ENCODE measurements around the gene SLC25A39. TPM values are rescaled to one million over a fixed set of nuclear protein-coding genes. Genes with fewer than 3 reads are reported as not detected.

Gene SLC25A39
- total and polyA plus RNA-seq, 2 experiments from 2014 or later, result 92.7 to 179 TPM

DNA sequence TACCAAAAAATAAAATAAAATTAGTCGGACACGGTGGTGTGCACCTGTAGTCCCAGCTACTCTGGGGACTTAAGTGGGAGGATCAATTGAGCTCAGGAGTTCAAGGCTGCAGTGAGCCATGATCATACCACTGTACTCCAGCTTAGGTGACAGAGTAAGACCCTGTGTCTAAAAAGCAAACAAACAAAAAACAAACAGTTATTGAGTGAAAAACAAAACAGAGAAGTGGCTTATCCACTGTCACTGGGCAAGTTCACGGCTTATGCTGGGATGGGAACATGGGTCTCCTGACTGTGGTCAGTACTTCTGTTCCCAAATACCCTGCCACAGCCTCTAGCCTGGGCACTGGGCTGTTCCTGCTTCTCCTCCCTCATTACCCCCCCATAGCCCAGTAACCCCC lies 10.9 kb upstream of the SLC25A39 start:
- H3K4me3 ChIP-seq, result no peak overlapping the region
- H3K9me2 ChIP-seq (replicated peaks; ENCODE audit: insufficient read depth), result no peaks in the 10 kb centered on the region
- no peaks in the 10 kb centered on the region for H3K36me3 ChIP-seq (replicated peaks; ENCODE audit: insufficient read depth, low read depth)
- no peaks in the 10 kb centered on the region for H3K27me3 ChIP-seq
- WGBS (ENCODE audit: low lambda C conversion rate, missing lambda C conversion rate), result 86% methylated on average over 3 of the region's 3 CpGs
- TF ChIP-seq EZH2phosphoT487 (IDR thresholded peaks at IDR 0.05; ENCODE audit: low read depth, severe bottlenecking, unreplicated experiment) (no peak), EZH2 (IDR thresholded peaks at IDR 0.05; ENCODE audit: borderline replicate concordance) (no peak)
- TF ChIP-seq, protein P1, sequence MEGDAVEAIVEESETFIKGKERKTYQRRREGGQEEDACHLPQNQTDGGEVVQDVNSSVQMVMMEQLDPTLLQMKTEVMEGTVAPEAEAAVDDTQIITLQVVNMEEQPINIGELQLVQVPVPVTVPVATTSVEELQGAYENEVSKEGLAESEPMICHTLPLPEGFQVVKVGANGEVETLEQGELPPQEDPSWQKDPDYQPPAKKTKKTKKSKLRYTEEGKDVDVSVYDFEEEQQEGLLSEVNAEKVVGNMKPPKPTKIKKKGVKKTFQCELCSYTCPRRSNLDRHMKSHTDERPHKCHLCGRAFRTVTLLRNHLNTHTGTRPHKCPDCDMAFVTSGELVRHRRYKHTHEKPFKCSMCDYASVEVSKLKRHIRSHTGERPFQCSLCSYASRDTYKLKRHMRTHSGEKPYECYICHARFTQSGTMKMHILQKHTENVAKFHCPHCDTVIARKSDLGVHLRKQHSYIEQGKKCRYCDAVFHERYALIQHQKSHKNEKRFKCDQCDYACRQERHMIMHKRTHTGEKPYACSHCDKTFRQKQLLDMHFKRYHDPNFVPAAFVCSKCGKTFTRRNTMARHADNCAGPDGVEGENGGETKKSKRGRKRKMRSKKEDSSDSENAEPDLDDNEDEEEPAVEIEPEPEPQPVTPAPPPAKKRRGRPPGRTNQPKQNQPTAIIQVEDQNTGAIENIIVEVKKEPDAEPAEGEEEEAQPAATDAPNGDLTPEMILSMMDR (IDR thresholded peaks at IDR 0.05; ENCODE audit: poor library complexity), result no peak
- no peaks in the 10 kb centered on the region for H3K4me1 ChIP-seq (ENCODE audit: insufficient read depth)
- no peak overlapping the region for H2AFZ ChIP-seq
- H3K4me2 ChIP-seq, result no peak overlapping the region
- no peak overlapping the region for H3K27ac ChIP-seq
- H3K79me2 ChIP-seq, result no peaks in the 10 kb centered on the region
- H3K9me3 ChIP-seq (ENCODE audit: low read depth), result no peaks in the 10 kb centered on the region
- DNase-seq (ENCODE audit: low spot score), result no peak
- no peaks in the 10 kb centered on the region for H4K20me1 ChIP-seq (ENCODE audit: insufficient read depth, poor library complexity, severe bottlenecking)

DNA sequence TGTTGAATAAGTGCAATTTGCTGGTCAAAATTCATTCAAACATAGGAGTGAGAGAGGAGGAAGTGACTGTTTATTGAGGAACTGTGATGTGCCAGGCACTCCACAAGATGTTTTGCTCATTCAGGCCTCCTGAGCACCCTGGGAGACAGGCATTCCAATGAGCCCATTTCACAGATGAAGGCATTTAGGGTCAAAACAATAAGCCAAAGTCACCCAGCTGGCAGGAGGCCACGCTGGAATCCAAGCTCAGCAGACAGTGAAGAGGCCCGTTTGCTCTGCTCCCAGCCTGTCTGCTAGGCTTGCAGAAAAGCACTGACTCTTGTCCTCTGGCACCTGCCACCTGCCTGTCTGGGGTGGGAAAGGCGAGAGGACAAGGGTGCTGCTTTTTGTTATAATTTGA lies 10.1 kb upstream of the SLC25A39 start:
- no peaks in the 10 kb centered on the region for H3K79me2 ChIP-seq
- H2AFZ ChIP-seq, result no peak overlapping the region
- no peaks in the 10 kb centered on the region for H3K9me3 ChIP-seq (ENCODE audit: low read depth)
- H4K20me1 ChIP-seq (ENCODE audit: insufficient read depth, poor library complexity, severe bottlenecking), result no peaks in the 10 kb centered on the region
- H3K4me3 ChIP-seq, result no peak overlapping the region
- no peaks in the 10 kb centered on the region for H3K36me3 ChIP-seq (replicated peaks; ENCODE audit: insufficient read depth, low read depth)
- WGBS (ENCODE audit: low lambda C conversion rate, missing lambda C conversion rate), result 54% methylated on average over 3 of the region's 3 CpGs
- H3K4me1 ChIP-seq (ENCODE audit: insufficient read depth), result no peaks in the 10 kb centered on the region
- TF ChIP-seq, protein P1 (IDR thresholded peaks at IDR 0.05; ENCODE audit: poor library complexity), result no peak
- TF ChIP-seq EZH2 (IDR thresholded peaks at IDR 0.05; ENCODE audit: borderline replicate concordance) (no peak), EZH2phosphoT487 (IDR thresholded peaks at IDR 0.05; ENCODE audit: low read depth, severe bottlenecking, unreplicated experiment) (no peak)
- no peak overlapping the region for H3K4me2 ChIP-seq
- H3K27ac ChIP-seq, result no peak overlapping the region
- no peaks in the 10 kb centered on the region for H3K27me3 ChIP-seq
- no peak for DNase-seq (ENCODE audit: low spot score)
- H3K9me2 ChIP-seq (replicated peaks; ENCODE audit: insufficient read depth), result no peaks in the 10 kb centered on the region

GRCh38 chr17:44334315-44334714 lies 9.7 kb upstream of the SLC25A39 start:
- Histone ChIP-seq H3K79me2 (no peaks in the 10 kb centered on the region), H3K27ac (no peak overlapping the region)
- DNase-seq (ENCODE audit: low spot score), result no peak

More at GRCh38 chr17:44334315-44334714, 9.7 kb upstream of the SLC25A39 start:
- no peaks in the 10 kb centered on the region for H3K9me3 ChIP-seq (ENCODE audit: low read depth)
- WGBS (ENCODE audit: low lambda C conversion rate, missing lambda C conversion rate), result 71% methylated on average over 2 of the region's 2 CpGs
- H2AFZ ChIP-seq, result no peak overlapping the region
- H3K9me2 ChIP-seq (replicated peaks; ENCODE audit: insufficient read depth), result no peaks in the 10 kb centered on the region
- H4K20me1 ChIP-seq (ENCODE audit: insufficient read depth, poor library complexity, severe bottlenecking), result no peaks in the 10 kb centered on the region
- no peaks in the 10 kb centered on the region for H3K27me3 ChIP-seq
- no peak overlapping the region for H3K4me3 ChIP-seq
- no peak for TF ChIP-seq EZH2 (IDR thresholded peaks at IDR 0.05; ENCODE audit: borderline replicate concordance)
- no peak for TF ChIP-seq EZH2phosphoT487 (IDR thresholded peaks at IDR 0.05; ENCODE audit: low read depth, severe bottlenecking, unreplicated experiment)
- TF ChIP-seq, protein P1 (IDR thresholded peaks at IDR 0.05; ENCODE audit: poor library complexity), result no peak
- H3K36me3 ChIP-seq (replicated peaks; ENCODE audit: insufficient read depth, low read depth), result no peaks in the 10 kb centered on the region
- no peak overlapping the region for H3K4me2 ChIP-seq
- no peaks in the 10 kb centered on the region for H3K4me1 ChIP-seq (ENCODE audit: insufficient read depth)
